Measurements from ENCODE around the gene TECR.

GRCh38 chr19:14494910-14495671, 34.3 kb upstream of the TECR start:
- TF ChIP-seq EZH2 (IDR thresholded peaks at IDR 0.05; ENCODE audit: insufficient read depth, poor library complexity, severe bottlenecking) (no peak), EZH2phosphoT487 (IDR thresholded peaks at IDR 0.05; ENCODE audit: insufficient read depth, low read depth) (no peak)

All from GM23248 (cell line).